NCI-H1436 (cell line): ENCODE measurements around the gene C5orf52.
"Not testable (repeated sequence)": the region's sequence is repeated elsewhere in the genome, so short reads cannot be mapped to it uniquely, and the experiment has no call there.

Source experiments
- DNase-seq: peaks from one replicate; lab custom pipeline; 2025; lab: John Stamatoyannopoulos, UW

The C5orf52 gene

GRCh38 chr5:157677931-157678330 lies 6.6 kb downstream of the C5orf52 start:
- no peak for DNase-seq

GRCh38 chr5:157679801-157680200 lies 8.5 kb downstream of the C5orf52 start:
- no peak for DNase-seq

GRCh38 chr5:157680239-157680638 lies 8.9 kb downstream of the C5orf52 start:
- no peak for DNase-seq

- no peak for DNase-seq
These were observed 9.7 kb downstream of the C5orf52 start for GRCh38 chr5:157681048-157681447.

GRCh38 chr5:157682257-157682656 lies 10.9 kb downstream of the C5orf52 start:
- no peak for DNase-seq

GRCh38 chr5:157686276-157687197 lies 15.2 kb downstream of the C5orf52 start:
- DNase-seq = not testable (repeated sequence)

- no peak for DNase-seq
These were observed 15.8 kb downstream of the C5orf52 start for GRCh38 chr5:157687198-157687554.

- DNase-seq = no peak
These were observed 18.8 kb downstream of the C5orf52 start for GRCh38 chr5:157689942-157690689.

- DNase-seq = no peak
These were observed 19.5 kb downstream of the C5orf52 start for GRCh38 chr5:157690690-157691433.

- DNase-seq = not testable (repeated sequence)
These were observed 22.5 kb downstream of the C5orf52 start for GRCh38 chr5:157693816-157694215.

- DNase-seq = not testable (repeated sequence)
These were observed 24.8 kb downstream of the C5orf52 start for GRCh38 chr5:157696154-157696553.

GRCh38 chr5:157698674-157699073 lies 27.3 kb downstream of the C5orf52 start:
- not testable (repeated sequence) for DNase-seq

- DNase-seq = no peak
These were observed 32.4 kb downstream of the C5orf52 start for GRCh38 chr5:157703736-157704135.

GRCh38 chr5:157708866-157709265 lies 37.5 kb downstream of the C5orf52 start:
- no peak for DNase-seq

GRCh38 chr5:157709346-157709745 lies 38.0 kb downstream of the C5orf52 start:
- no peak for DNase-seq

GRCh38 chr5:157710431-157710830 lies 39.1 kb downstream of the C5orf52 start:
- no peak for DNase-seq

- DNase-seq = no peak
These were observed 39.5 kb downstream of the C5orf52 start for GRCh38 chr5:157710882-157711281.

GRCh38 chr5:157713830-157714595 lies 42.7 kb downstream of the C5orf52 start:
- no peak for DNase-seq

- no peak for DNase-seq
These were observed 43.2 kb downstream of the C5orf52 start for GRCh38 chr5:157714596-157714864.

- peak; percentile 19 for DNase-seq
These were observed 47.2 kb downstream of the C5orf52 start for GRCh38 chr5:157718519-157718918.

- DNase-seq = no peak
These were observed 47.9 kb downstream of the C5orf52 start for GRCh38 chr5:157719245-157719644.

GRCh38 chr5:157721159-157721558 lies 49.8 kb downstream of the C5orf52 start:
- DNase-seq = no peak
